Mesendoderm (in vitro differentiated cells): ENCODE results near the gene CDIPT.
"Not testable (repeated sequence)": the region's sequence is repeated elsewhere in the genome, so short reads cannot be mapped to it uniquely, and the experiment has no call there.

Experiments
- DNase-seq: peaks from one replicate; pipeline ENCODE4 v3.0.0; 2013
- H2AK5ac ChIP-seq: 2 replicates; pipeline ENCODE4 v1.6.1; 2013; ENCODE audit warnings: low read length, inconsistent platforms
- H2BK120ac ChIP-seq: 2 replicates; pipeline ENCODE4 v1.6.1; 2013; ENCODE audit warnings: low read depth, mild to moderate bottlenecking, low read length, moderate library complexity, mixed read lengths
- H2BK15ac ChIP-seq: replicated peaks from 2 replicates; pipeline ENCODE4 v1.6.1; 2013; ENCODE audit warnings: low read depth, mild to moderate bottlenecking, moderate library complexity
- H2BK5ac ChIP-seq: 2 replicates; pipeline ENCODE4 v1.6.1; 2013; ENCODE audit warnings: low read length, inconsistent platforms
- H3K18ac ChIP-seq: 2 replicates; pipeline ENCODE4 v1.6.1; 2013; ENCODE audit warnings: mild to moderate bottlenecking, low read length, mixed read lengths
- H3K23ac ChIP-seq: one replicate; pipeline ENCODE4 v1.6.1; 2013; ENCODE audit warnings: low read length
- H3K27ac ChIP-seq: 2 replicates; pipeline ENCODE4 v1.5.1; 2013; ENCODE audit warnings: low read depth, mild to moderate bottlenecking, inconsistent platforms, low read length, moderate library complexity
- H3K27me3 ChIP-seq: 2 replicates; pipeline ENCODE4 v1.6.1; 2013; ENCODE audit warnings: low read length, control low read depth, mild to moderate bottlenecking, inconsistent platforms; ENCODE audit not compliant: insufficient read depth, poor library complexity
- H3K36me3 ChIP-seq: 2 replicates; pipeline ENCODE4 v1.6.1; 2013; ENCODE audit warnings: low read length, inconsistent platforms; ENCODE audit not compliant: control insufficient read depth, insufficient read depth
- H3K4ac ChIP-seq: one replicate; pipeline ENCODE4 v1.6.1; 2013; ENCODE audit warnings: low read depth, mild to moderate bottlenecking, low read length, moderate library complexity
- H3K4me1 ChIP-seq: 2 replicates; pipeline ENCODE4 v1.6.1; 2013; ENCODE audit warnings: low read depth, low read length, inconsistent platforms; ENCODE audit not compliant: control insufficient read depth
- H3K4me2 ChIP-seq: 2 replicates; pipeline ENCODE4 v1.6.1; 2013; ENCODE audit warnings: low read length
- H3K4me3 ChIP-seq: 2 replicates; pipeline ENCODE4 v1.5.1; 2013; ENCODE audit warnings: mild to moderate bottlenecking, low read length
- H3K56ac ChIP-seq: one replicate; pipeline ENCODE4 v1.6.1; 2013; ENCODE audit warnings: low read length
- H3K79me1 ChIP-seq: 2 replicates; pipeline ENCODE4 v1.6.1; 2013; ENCODE audit warnings: low read length, inconsistent platforms
- H3K79me2 ChIP-seq: 2 replicates; pipeline ENCODE4 v1.6.1; 2013; ENCODE audit warnings: mild to moderate bottlenecking, low read length; ENCODE audit not compliant: control insufficient read depth, insufficient read depth
- H3K9ac ChIP-seq: 2 replicates; pipeline ENCODE4 v1.6.1; 2013; ENCODE audit warnings: low read length, inconsistent platforms
- H4K5ac ChIP-seq: one replicate; pipeline ENCODE4 v1.6.1; 2013; ENCODE audit warnings: low read length
- H4K8ac ChIP-seq: one replicate; pipeline ENCODE4 v1.6.1; 2013; ENCODE audit warnings: low read depth, mild to moderate bottlenecking, control low read depth, low read length, moderate library complexity
- WGBS: extraction: QIAGEN DNeasy Blood & Tissue Kit; methylation state at CpG from one replicate; pipeline ENCODE4 v1.1.7; 2013; ENCODE audit warnings: low lambda C conversion rate, missing lambda C conversion rate; ENCODE audit not compliant: insufficient coverage; ENCODE audit errors: extremely low coverage; 5-methylcytosine and 5-hydroxymethylcytosine counted together

CDIPT gene

GRCh38 chr16:29873319-29873718 lies 10.3 kb upstream of the CDIPT start:
- Histone ChIP-seq H2BK5ac (no peak overlapping the region), H2BK120ac (no peak overlapping the region), H4K5ac (no peak overlapping the region), H4K8ac (no peak overlapping the region), H3K23ac (no peak overlapping the region), H3K79me1 (no peaks in the 10 kb centered on the region), H3K56ac (no peak overlapping the region), H3K36me3 (no peaks in the 10 kb centered on the region), H3K27me3 (no peaks in the 10 kb centered on the region), H3K9ac (no peak overlapping the region), H3K79me2 (no peaks in the 10 kb centered on the region), H2BK15ac (no peak overlapping the region), H3K4me1 (no peaks in the 10 kb centered on the region), H2AK5ac (no peak overlapping the region), H3K27ac (no peak overlapping the region), H3K4me2 (no peak overlapping the region), H3K18ac (no peak overlapping the region), H3K4me3 (no peak overlapping the region), H3K4ac (no peak overlapping the region)
- WGBS = no CpG with 5 or more reads among the region's 26 CpGs
- DNase-seq = no peak

DNA sequence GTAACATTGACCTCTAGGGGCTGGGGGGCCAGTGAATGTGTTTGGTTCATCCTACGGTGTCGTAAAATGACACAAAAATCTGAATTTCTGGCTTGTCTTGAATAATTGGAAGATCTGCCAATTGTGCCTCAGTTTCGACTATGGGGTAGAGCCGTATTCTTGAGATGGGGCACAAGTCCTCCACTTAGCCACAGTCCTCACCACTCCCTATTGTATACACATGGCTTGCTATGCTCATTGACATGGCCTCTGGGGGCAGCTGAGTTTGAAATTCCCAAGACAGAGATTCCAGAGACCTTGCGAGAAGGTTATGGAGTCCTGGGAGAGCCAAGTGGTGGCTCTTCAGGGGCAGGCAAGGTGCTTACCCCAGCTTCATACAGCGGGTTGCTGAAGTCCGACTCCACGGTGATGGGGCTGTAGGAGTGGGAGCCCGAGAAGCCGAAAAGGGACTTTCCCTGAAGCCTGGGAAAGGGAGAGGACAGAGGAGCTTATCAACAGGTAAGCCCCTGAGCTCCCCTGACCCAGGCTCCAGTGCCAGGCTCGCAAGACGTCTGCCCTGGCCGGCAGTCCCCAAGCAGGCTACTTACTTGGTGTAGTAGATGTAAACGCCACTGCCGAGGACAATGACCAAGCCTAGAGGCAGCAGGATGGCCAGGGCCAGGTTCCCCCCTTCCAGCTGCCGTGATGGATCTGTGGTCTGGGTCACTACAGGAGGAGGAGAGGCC lies 9.0 kb upstream of the CDIPT start:
- Histone ChIP-seq H3K4ac (no peak overlapping the region), H3K4me1 (no peaks in the 10 kb centered on the region), H2BK15ac (no peak overlapping the region), H3K56ac (no peak overlapping the region), H3K23ac (no peak overlapping the region), H3K4me2 (no peak overlapping the region), H2AK5ac (no peak overlapping the region), H4K8ac (no peak overlapping the region), H3K79me2 (no peaks in the 10 kb centered on the region), H3K27ac (no peak overlapping the region), H3K18ac (no peak overlapping the region), H3K79me1 (no peaks in the 10 kb centered on the region), H2BK5ac (no peak overlapping the region), H3K9ac (no peak overlapping the region), H4K5ac (no peak overlapping the region), H3K36me3 (no peaks in the 10 kb centered on the region), H2BK120ac (no peak overlapping the region), H3K4me3 (no peak overlapping the region), H3K27me3 (no peaks in the 10 kb centered on the region)
- DNase-seq = no peak
- WGBS = no CpG with 5 or more reads among the region's 16 CpGs

- H3K36me3 ChIP-seq, H3K56ac ChIP-seq, H3K27ac ChIP-seq, H4K8ac ChIP-seq, H3K4ac ChIP-seq, DNase-seq, H3K79me2 ChIP-seq, H3K23ac ChIP-seq, H2BK120ac ChIP-seq, H2AK5ac ChIP-seq, H3K4me1 ChIP-seq, H3K27me3 ChIP-seq, H3K4me2 ChIP-seq, H3K4me3 ChIP-seq, H2BK15ac ChIP-seq, H2BK5ac ChIP-seq, H3K18ac ChIP-seq, H3K9ac ChIP-seq, H3K79me1 ChIP-seq, H4K5ac ChIP-seq: not testable (repeated sequence)
- no CpG with 5 or more reads among the region's 8 CpGs for WGBS
Observed at GRCh38 chr16:29869067-29869466, 6.0 kb upstream of the CDIPT start.

DNA sequence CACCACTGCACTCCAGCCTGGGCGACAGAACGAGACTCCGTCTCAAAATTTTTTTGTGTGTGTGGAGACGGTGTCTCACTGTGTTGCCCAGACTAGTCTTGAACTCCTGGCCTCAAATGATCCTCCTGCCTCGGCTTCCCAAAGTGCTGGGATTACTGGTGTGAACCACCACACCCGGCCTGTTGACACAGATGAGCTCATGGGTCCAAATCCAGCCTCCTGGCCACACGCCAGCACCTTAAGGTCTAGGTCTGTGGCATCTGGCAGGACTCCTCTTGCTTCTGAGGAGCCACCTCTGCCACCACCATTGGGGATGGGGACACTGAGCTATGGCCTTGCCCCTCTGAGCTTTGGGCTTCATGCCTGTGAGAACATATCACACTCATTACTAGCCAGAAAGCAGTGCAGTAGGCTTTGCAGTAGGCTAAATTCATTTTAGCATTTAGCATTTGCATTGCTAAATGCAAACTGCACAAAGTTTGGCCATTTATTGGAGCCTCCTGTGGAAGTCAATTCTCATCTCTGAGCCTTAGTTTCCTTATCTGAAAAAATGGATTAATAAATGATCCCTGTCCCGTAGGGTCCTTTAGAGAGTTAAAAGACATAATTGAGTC lies 5.5 kb upstream of the CDIPT start:
- no peak overlapping the region for H4K5ac ChIP-seq
- WGBS = no CpG with 5 or more reads among the region's 8 CpGs

DNA sequence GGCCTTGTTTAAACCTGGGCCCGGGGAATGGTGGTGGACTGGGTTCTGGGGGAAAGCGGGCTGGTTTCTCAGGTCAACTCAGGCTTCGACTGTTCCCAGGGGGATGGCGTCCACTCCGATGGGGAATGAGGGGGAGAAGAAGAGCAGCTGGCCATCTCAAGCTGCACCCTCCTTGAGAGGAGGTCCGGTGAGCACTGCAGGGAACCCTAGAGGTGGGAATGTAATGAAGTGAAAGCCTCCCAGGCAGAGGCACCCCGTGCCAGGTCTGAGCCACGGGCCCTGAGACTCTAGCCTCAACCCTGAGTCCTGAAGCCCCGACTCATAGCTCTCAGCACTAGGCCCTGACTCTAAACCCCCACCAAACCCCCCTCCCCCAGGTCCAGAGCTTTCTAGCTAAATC lies 1.2 kb upstream of the CDIPT start:
- no peak overlapping the region for H4K5ac ChIP-seq
- H3K79me2 ChIP-seq = peaks cover 4% of the 10 kb centered on the region
- H3K4me3 ChIP-seq = no peak overlapping the region
- DNase-seq = no peak
- H3K27ac ChIP-seq = no peak overlapping the region
- no peaks in the 10 kb centered on the region for H3K36me3 ChIP-seq
- no peak overlapping the region for H2BK5ac ChIP-seq
- peaks cover 6% of the 10 kb centered on the region for H3K79me1 ChIP-seq
- WGBS = no CpG with 5 or more reads among the region's 9 CpGs
- no peak overlapping the region for H3K9ac ChIP-seq
- H3K23ac ChIP-seq = no peak overlapping the region
- H3K4me1 ChIP-seq = peaks cover 2% of the 10 kb centered on the region
- H2BK120ac ChIP-seq = no peak overlapping the region
- H3K4me2 ChIP-seq = no peak overlapping the region
- no peak overlapping the region for H4K8ac ChIP-seq
- H2BK15ac ChIP-seq = no peak overlapping the region
- H3K18ac ChIP-seq = no peak overlapping the region
- H3K27me3 ChIP-seq = no peaks in the 10 kb centered on the region
- H3K4ac ChIP-seq = no peak overlapping the region
- no peak overlapping the region for H2AK5ac ChIP-seq
- peak overlapping the region; percentile 34 for H3K56ac ChIP-seq

More for the DNA sequence above, 5.5 kb upstream of the CDIPT start:
- Histone ChIP-seq H2BK120ac (no peak overlapping the region), H3K9ac (no peak overlapping the region), H3K4me1 (peaks cover 2% of the 10 kb centered on the region), H3K4ac (no peak overlapping the region), H3K23ac (no peak overlapping the region), H3K79me1 (no peaks in the 10 kb centered on the region), H3K27me3 (no peaks in the 10 kb centered on the region), H4K8ac (no peak overlapping the region), H3K4me3 (no peak overlapping the region), H2BK5ac (no peak overlapping the region), H3K18ac (no peak overlapping the region), H3K27ac (no peak overlapping the region), H3K79me2 (no peaks in the 10 kb centered on the region), H3K56ac (no peak overlapping the region), H2AK5ac (no peak overlapping the region), H3K4me2 (no peak overlapping the region), H3K36me3 (no peaks in the 10 kb centered on the region), H2BK15ac (no peak overlapping the region)
- no peak for DNase-seq

DNA sequence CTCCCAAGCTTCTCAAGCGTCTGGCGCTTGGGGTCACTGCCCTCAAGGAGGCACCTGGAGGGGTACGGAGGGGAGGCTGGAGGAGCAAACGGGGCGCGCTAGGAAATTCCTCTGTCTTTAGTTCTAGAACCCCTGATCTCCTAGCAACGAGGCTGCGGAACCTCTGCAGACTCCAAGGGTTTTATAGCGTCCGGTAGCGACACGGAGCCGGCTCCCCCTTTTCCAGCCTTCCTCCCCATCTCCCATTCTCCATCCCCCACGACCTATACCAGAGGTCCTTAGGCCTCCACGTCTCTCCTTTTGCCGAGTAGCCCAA lies 601 bp upstream of the CDIPT start:
- Histone ChIP-seq H3K4ac (peak overlapping the region; percentile 9), H3K4me2 (peak overlapping the region; percentile 3), H3K23ac (peak overlapping the region; percentile 20), H3K36me3 (no peaks in the 10 kb centered on the region), H4K5ac (no peak overlapping the region), H4K8ac (no peak overlapping the region), H3K4me3 (no peak overlapping the region), H3K27me3 (no peaks in the 10 kb centered on the region), H2BK5ac (no peak overlapping the region), H2AK5ac (no peak overlapping the region), H3K4me1 (peaks cover 2% of the 10 kb centered on the region), H3K9ac (peak overlapping the region; percentile 64), H3K18ac (no peak overlapping the region), H3K56ac (peak overlapping the region; percentile 80), H3K79me1 (peaks cover 6% of the 10 kb centered on the region), H2BK120ac (no peak overlapping the region), H3K27ac (no peak overlapping the region), H2BK15ac (no peak overlapping the region), H3K79me2 (peaks cover 4% of the 10 kb centered on the region)
- no CpG with 5 or more reads among the region's 16 CpGs for WGBS
- no peak for DNase-seq
